ENCODE measurements around the gene NEUROD2.

NEUROD2 gene

DNA sequence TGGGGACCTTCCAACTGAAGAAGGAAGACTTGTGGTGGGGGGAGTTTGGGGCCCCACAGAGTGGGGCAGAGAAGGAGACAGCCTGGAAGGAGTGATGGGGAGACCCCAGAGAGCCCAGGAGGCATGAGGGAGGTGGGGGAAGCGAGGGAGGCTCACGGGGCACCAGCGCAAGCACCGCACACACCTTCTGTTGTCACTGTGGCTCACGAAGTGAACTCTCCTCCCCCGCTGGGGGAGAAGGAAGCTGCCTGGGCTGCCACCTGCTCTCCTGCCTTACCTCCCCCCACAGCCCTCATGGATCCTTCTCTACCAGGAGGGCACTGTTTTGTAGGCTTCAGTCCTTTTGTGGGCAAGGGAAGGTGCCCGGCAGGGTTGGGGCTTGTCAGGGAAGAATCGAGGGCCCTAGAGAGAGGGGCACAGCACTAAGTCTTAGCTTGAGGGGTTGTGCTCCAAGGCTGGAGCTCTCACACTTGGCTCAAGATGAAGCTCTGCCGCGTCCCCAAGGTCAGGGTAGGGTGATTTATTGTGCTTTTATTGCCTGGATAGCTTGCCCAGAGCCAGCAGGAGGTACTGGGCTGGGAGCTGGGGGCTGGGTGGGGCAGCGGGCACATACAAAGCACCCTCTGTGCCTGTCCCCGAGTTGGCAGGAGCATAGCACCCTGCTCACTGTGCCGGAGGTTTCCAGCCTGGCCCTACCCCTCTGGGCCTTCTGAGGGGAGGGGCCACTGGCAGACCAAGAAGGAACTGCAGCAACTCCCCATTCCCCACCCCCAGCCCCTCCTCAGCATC lies 24.6 kb upstream of the NEUROD2 start:
- H3K27me3 ChIP-seq (ENCODE audit: control insufficient read depth in 1 of 2, insufficient read depth in 2 of 2, low read length in 2 of 2): peaks cover 4 to 30% of the 10 kb centered on the region in 2 donors
- H3K9ac ChIP-seq (ENCODE audit: low read length): no peak overlapping the region
- H3K4me3 ChIP-seq (ENCODE audit: low read depth in 1 of 2, low read length in 2 of 2): no peak overlapping the region
- H3K9me3 ChIP-seq (ENCODE audit: low read length): no peaks in the 10 kb centered on the region
- H3K36me3 ChIP-seq (ENCODE audit: insufficient read depth, low read length): no peaks in the 10 kb centered on the region
- no peak overlapping the region for H3K27ac ChIP-seq (ENCODE audit: low read depth, low read length)
- peaks cover 20% of the 10 kb centered on the region for H3K4me1 ChIP-seq (ENCODE audit: insufficient read depth, low read length)

DNA sequence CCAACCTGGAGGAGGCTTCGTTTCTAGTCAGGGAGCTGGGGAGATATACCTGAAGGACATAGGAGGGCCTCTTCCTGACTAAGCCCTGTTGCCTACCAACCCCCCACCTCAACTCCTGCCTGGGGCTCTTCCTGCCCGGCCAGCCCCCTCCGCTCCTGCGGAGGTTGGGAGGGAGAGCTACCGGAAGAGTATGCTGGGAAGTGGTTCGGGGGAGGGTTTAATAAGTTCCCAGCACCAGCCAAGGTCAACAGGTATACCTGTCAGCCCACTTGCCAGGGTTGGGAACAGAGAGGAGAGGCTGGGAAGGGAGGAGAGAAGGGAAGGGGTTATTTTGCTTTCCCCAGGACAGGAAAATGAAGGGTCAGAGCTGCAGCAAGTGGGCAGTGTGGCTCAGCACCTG lies 23.7 kb upstream of the NEUROD2 start:
- H3K9me3 ChIP-seq (ENCODE audit: low read length): no peaks in the 10 kb centered on the region
- no peak overlapping the region for H3K9ac ChIP-seq (ENCODE audit: low read length)
- peaks cover 16% of the 10 kb centered on the region for H3K4me1 ChIP-seq (ENCODE audit: insufficient read depth, low read length)
- no peaks in the 10 kb centered on the region for H3K36me3 ChIP-seq (ENCODE audit: insufficient read depth, low read length)
- H3K27me3 ChIP-seq (ENCODE audit: control insufficient read depth in 1 of 2, insufficient read depth in 2 of 2, low read length in 2 of 2): peaks cover 10 to 39% of the 10 kb centered on the region in 2 donors
- no peak overlapping the region for H3K27ac ChIP-seq (ENCODE audit: low read depth, low read length)
- no peak overlapping the region for H3K4me3 ChIP-seq (ENCODE audit: low read depth in 1 of 2, low read length in 2 of 2)

DNA sequence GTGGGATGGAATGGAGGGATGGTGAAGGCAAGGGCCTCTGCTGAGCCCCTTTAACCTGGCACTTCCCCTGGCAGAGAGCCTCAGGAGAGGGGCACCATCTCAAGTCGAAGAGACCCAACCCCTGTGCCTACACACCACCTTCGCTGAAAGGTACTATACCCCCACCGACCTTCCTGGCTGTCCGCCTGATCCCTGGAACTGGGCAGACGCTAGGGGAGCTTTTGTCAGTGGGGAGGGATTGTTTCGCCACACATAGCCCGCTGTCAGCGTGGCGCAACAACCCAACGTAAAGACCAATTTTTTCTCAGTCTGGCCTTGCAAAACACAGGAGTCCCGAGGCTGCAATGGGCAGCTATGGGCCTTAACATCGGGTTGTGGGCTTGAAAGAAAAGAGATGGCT lies 22.2 kb upstream of the NEUROD2 start:
- H3K9me3 ChIP-seq (ENCODE audit: low read length): no peaks in the 10 kb centered on the region
- peaks cover 20 to 52% of the 10 kb centered on the region in 2 donors for H3K27me3 ChIP-seq (ENCODE audit: control insufficient read depth in 1 of 2, insufficient read depth in 2 of 2, low read length in 2 of 2)
- H3K27ac ChIP-seq (ENCODE audit: low read depth, low read length): no peak overlapping the region
- H3K9ac ChIP-seq (ENCODE audit: low read length): no peak overlapping the region
- H3K4me1 ChIP-seq (ENCODE audit: insufficient read depth, low read length): peaks cover 10% of the 10 kb centered on the region
- no peak overlapping the region for H3K4me3 ChIP-seq (ENCODE audit: low read depth in 1 of 2, low read length in 2 of 2)
- no peaks in the 10 kb centered on the region for H3K36me3 ChIP-seq (ENCODE audit: insufficient read depth, low read length)

DNA sequence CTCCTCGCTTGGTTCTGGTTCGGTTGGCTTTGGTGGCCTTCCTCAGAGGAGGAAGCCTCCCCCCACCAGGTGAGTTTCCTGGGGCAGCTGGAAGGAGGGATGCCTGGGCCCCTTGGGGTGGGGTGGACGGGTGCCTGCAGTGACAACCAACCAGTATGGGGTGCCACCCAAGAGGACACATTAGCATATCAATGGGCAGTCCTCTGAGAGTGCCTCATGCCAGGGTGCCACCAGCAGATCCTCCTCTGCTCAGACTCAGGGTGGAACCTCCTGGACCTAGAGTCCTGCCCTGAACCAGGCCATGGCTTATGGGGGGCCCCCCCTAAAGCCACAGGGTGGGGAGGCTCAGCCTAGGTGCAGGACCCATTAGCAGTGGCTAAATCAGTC lies 21.8 kb upstream of the NEUROD2 start:
- Histone ChIP-seq H3K9ac (ENCODE audit: low read length) (no peak overlapping the region), H3K4me1 (ENCODE audit: insufficient read depth, low read length) (peaks cover 6% of the 10 kb centered on the region), H3K36me3 (ENCODE audit: insufficient read depth, low read length) (no peaks in the 10 kb centered on the region), H3K27ac (ENCODE audit: low read depth, low read length) (no peak overlapping the region), H3K4me3 (ENCODE audit: low read depth in 1 of 2, low read length in 2 of 2) (no peak overlapping the region), H3K27me3 (ENCODE audit: control insufficient read depth in 1 of 2, insufficient read depth in 2 of 2, low read length in 2 of 2) (peaks cover 24 to 56% of the 10 kb centered on the region in 2 donors), H3K9me3 (ENCODE audit: low read length) (no peaks in the 10 kb centered on the region)

DNA sequence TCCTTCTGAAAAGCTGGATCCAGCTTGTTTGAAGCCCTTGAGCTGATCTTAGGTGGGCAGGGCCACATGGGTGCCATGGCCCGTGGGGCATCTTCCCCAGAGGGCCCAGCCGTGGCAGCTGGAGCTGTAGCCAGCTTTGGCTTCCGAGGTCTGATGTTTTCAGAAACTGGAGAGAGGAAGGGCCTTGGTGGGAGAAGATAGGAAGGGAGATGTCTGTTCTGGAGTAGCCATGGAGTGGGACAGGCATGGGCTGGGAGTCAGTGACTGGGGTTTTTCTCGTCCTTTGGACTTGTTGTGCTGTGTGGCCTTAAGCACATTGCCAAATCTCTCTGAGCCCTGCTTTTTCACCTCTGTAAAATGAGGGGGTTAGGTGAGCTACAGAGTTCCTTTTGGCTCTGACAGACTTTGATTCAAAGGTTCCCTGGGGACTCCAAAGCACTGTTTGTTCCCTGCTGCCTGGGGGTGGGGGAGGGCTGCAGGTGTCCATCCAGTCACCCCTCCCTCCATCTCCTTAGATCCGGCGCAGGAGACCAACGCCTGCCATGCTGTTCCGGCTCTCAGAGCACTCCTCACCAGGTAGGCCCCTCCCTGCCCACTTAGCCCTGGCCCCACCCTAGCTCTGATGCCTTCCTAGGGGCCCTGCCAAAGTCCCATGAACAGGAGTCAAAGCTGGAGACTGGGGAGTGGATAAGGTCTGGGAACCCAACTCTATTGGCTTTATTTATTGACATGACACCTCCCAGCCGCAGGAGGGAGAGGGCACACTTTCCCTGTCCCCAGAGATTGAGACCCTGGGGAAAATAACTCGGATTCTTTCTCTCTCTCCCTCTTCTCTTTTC lies 21.2 kb upstream of the NEUROD2 start:
- H3K27me3 ChIP-seq (ENCODE audit: control insufficient read depth in 1 of 2, insufficient read depth in 2 of 2, low read length in 2 of 2): peaks cover 25 to 59% of the 10 kb centered on the region in 2 donors
- peaks cover under 1% of the 10 kb centered on the region for H3K4me1 ChIP-seq (ENCODE audit: insufficient read depth, low read length)
- no peak overlapping the region for H3K27ac ChIP-seq (ENCODE audit: low read depth, low read length)
- H3K4me3 ChIP-seq (ENCODE audit: low read depth in 1 of 2, low read length in 2 of 2): no peak overlapping the region
- H3K36me3 ChIP-seq (ENCODE audit: insufficient read depth, low read length): no peaks in the 10 kb centered on the region
- H3K9ac ChIP-seq (ENCODE audit: low read length): no peak overlapping the region
- no peaks in the 10 kb centered on the region for H3K9me3 ChIP-seq (ENCODE audit: low read length)

DNA sequence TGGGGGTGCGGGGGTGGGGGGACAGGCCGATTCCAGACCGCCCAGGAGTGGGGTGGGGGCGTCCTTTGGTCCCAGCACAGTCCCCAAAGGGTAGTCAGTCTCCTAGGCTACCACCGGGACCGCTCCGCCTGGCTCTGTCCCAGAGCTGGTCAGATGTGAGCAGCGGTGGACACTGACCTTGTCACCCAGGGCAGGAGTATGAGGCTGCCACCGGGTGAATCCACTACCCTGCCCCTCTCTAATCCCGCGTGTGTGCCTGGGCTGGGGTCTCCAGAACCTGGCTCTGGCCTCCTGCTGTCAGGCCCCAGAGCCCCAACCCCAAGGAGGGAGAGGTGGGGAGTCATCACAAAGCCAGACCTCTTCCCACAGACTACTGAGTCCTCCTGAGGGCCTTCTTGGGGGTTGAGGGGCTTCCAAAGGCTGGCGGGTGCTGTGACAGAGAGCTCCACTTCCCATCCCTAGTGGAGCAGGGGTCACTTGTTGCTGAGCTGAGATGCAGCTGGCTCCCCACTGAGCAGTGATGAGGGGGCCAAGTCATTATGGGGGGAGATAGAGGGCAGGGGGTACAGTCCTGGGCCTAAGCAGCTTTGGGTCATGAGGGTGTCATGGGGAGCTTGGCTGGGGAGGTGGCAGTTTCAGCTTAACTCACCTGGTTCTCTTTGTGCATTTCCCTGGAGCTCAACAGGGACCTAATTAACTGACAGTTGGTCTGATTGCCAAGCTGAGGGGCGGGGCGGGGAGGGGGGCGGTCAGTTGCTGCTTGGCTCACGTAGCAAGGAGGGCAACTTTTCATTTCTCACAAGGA lies 20.2 kb upstream of the NEUROD2 start:
- Histone ChIP-seq H3K27me3 (ENCODE audit: control insufficient read depth in 1 of 2, insufficient read depth in 2 of 2, low read length in 2 of 2) (peaks cover 25 to 59% of the 10 kb centered on the region in 2 donors), H3K9me3 (ENCODE audit: low read length) (no peaks in the 10 kb centered on the region), H3K36me3 (ENCODE audit: insufficient read depth, low read length) (no peaks in the 10 kb centered on the region), H3K9ac (ENCODE audit: low read length) (no peak overlapping the region), H3K4me1 (ENCODE audit: insufficient read depth, low read length) (no peaks in the 10 kb centered on the region), H3K4me3 (ENCODE audit: low read depth in 1 of 2, low read length in 2 of 2) (no peak overlapping the region), H3K27ac (ENCODE audit: low read depth, low read length) (no peak overlapping the region)

DNA sequence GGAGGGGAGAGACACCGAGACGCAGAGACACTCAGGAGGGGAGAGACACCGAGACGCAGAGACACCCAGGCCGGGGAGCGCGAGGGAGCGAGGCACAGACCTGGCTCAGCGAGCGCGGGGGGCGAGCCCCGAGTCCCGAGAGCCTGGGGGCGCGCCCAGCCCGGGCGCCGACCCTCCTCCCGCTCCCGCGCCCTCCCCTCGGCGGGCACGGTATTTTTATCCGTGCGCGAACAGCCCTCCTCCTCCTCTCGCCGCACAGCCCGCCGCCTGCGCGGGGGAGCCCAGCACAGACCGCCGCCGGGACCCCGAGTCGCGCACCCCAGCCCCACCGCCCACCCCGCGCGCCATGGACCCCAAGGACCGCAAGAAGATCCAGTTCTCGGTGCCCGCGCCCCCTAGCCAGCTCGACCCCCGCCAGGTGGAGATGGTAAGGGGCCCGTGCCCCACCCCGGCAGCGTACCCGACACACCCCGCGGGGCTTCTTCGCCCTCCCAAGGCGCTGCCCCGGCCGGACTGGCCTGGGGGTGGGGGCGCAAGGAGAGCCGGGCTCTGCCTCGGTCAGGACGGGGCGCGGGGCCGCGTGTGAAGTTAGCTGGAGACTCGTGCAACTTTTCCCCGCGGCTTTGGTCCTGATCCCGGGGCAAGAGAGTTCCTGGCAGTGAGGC lies 19.5 kb upstream of the NEUROD2 start:
- Histone ChIP-seq H3K9me3 (ENCODE audit: low read length) (no peaks in the 10 kb centered on the region), H3K27ac (ENCODE audit: low read depth, low read length) (no peak overlapping the region), H3K4me1 (ENCODE audit: insufficient read depth, low read length) (no peaks in the 10 kb centered on the region), H3K4me3 (ENCODE audit: low read depth in 1 of 2, low read length in 2 of 2) (peak overlapping the region in 1 of 2 donors; percentile 32), H3K27me3 (ENCODE audit: control insufficient read depth in 1 of 2, insufficient read depth in 2 of 2, low read length in 2 of 2) (peaks cover 25 to 59% of the 10 kb centered on the region in 2 donors), H3K9ac (ENCODE audit: low read length) (no peak overlapping the region), H3K36me3 (ENCODE audit: insufficient read depth, low read length) (no peaks in the 10 kb centered on the region)

DNA sequence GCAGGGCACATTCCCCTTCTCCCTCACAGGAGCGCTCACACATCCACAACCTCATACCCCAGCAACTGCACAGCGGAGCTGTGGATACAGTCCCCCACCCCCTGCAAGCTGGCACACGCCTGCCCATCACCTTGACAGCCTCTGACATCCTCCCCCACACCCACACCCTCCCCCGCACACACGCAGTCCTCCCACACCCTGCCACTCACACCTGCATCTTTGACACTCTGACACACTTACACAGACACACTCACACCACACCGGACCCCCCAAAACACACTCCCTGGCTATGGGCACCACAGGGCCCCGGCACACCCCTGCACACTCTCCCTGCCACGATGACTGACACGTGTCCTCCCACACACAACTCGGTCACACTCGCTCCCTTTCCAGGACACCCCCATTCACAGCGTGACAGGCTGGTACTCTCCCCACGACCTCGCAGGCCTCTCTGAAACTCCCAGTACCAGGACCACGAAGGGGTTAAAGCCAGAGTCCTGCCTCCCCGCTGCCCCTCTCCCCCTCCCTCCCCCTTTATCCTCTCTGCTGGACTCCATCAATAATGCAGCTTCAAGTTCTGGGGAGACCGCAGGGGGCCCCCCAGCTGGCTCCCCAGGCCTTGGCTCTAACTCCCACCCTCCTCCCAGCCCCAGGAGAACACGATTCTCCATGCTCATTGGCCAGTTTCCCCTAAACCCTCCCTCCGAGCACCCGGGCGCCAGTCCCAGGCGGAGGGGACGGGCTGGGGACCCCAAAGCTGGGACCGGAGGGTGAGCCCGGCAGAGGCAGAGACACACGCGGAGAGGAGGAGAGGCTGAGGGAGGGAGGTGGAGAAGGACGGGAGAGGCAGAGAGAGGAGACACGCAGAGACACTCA lies 18.7 kb upstream of the NEUROD2 start, which contains the start of gene PPP1R1B:
TSS of gene PPP1R1B (plus strand) at position 782 of the 876 bp plus-strand sequence. CDS start 441 bp downstream, outside the sequence.
- Histone ChIP-seq H3K4me3 (ENCODE audit: low read depth in 1 of 2, low read length in 2 of 2) (peak within 1 kb of the TSS in 1 of 2 donors; percentile 32), H3K9ac (ENCODE audit: low read length) (no peak within 1 kb of the TSS), H3K27ac (ENCODE audit: low read depth, low read length) (no peak within 1 kb of the TSS), H3K27me3 (ENCODE audit: control insufficient read depth in 1 of 2, insufficient read depth in 2 of 2, low read length in 2 of 2) (peaks cover 25 to 53% of the 10 kb centered on the region in 2 donors), H3K4me1 (ENCODE audit: insufficient read depth, low read length) (no peaks in the 10 kb centered on the region), H3K9me3 (ENCODE audit: low read length) (no peaks in the 10 kb centered on the region), H3K36me3 (ENCODE audit: insufficient read depth, low read length) (no peaks in the 10 kb centered on the region)

DNA sequence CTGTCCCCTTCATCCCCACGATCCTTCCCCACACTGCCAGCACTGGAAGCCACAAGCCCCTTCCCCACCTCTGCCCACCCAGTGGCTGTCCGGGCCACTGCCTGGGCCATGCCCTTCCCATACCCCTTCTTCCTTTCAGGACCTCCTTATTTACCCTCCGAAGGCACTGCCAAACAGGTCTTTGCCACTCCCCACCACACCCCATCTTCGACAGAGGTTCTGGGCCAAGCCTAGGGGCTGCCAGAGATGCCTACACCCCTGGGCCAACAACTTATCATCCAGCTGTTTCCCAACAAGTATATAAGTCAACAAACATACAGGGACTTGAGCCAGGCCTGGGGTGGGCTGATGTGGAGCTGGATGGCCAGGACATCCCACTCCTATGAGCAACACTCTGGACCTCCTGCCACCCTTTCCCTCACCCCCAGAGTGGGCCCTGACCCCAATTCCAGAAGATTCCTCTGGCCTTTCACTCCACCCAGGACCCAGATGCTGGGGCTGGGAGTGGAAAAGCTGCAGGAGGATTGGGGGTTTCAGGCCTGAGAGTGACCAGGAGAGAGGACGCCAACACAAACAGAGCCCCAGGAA lies 17.6 kb upstream of the NEUROD2 start:
- H3K9ac ChIP-seq (ENCODE audit: low read length): no peak overlapping the region
- no peak overlapping the region for H3K27ac ChIP-seq (ENCODE audit: low read depth, low read length)
- H3K27me3 ChIP-seq (ENCODE audit: control insufficient read depth in 1 of 2, insufficient read depth in 2 of 2, low read length in 2 of 2): peaks cover 25 to 48% of the 10 kb centered on the region in 2 donors

DNA sequence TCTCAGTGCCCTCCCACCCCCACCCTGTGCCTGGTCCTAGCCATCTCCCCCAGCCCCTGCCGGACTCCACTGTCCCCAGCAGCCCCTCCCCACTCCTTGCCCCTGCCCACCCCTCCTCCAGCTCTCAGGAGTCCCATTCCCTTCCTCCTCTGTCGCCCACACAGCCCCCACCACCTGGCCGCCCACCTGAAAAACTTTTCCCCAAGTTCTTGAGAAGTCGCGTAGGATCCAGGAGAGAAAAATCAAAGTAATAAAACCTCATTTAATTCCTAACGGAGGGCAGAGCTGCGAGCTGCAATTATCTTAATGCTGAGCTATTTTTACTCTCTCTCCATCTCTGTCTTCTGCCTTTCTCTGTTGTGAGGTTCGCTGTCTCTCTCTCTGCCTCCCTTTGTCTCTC lies 16.6 kb upstream of the NEUROD2 start:
- no peaks in the 10 kb centered on the region for H3K4me1 ChIP-seq (ENCODE audit: insufficient read depth, low read length)
- H3K9ac ChIP-seq (ENCODE audit: low read length): no peak overlapping the region
- H3K36me3 ChIP-seq (ENCODE audit: insufficient read depth, low read length): no peaks in the 10 kb centered on the region
- H3K4me3 ChIP-seq (ENCODE audit: low read depth in 1 of 2, low read length in 2 of 2): no peak overlapping the region
- no peaks in the 10 kb centered on the region for H3K9me3 ChIP-seq (ENCODE audit: low read length)
- H3K27me3 ChIP-seq (ENCODE audit: control insufficient read depth in 1 of 2, insufficient read depth in 2 of 2, low read length in 2 of 2): peaks cover 25 to 38% of the 10 kb centered on the region in 2 donors
- no peak overlapping the region for H3K27ac ChIP-seq (ENCODE audit: low read depth, low read length)

More for the DNA sequence above, 17.6 kb upstream of the NEUROD2 start:
- Histone ChIP-seq H3K4me3 (ENCODE audit: low read depth in 1 of 2, low read length in 2 of 2) (no peak overlapping the region), H3K4me1 (ENCODE audit: insufficient read depth, low read length) (no peaks in the 10 kb centered on the region), H3K9me3 (ENCODE audit: low read length) (no peaks in the 10 kb centered on the region), H3K36me3 (ENCODE audit: insufficient read depth, low read length) (no peaks in the 10 kb centered on the region)

Data from muscle layer of colon (tissue), 2 donors.